T-helper 1 cell treated with Interleukin-12 subunit alpha and Interleukin-12 subunit beta and Interleukin-4 antibody, amounts not matched to agents 30 μg/mL and 1 μg/mL, for 36 hours (primary cell): ENCODE results near the gene CAVIN4.

Source experiments
- H3K27ac Mint-ChIP-seq: one replicate; pipeline ENCODE4 v1.8.0; 2021; ENCODE audit warnings: mild to moderate bottlenecking, mixed read lengths
- H3K27me3 Mint-ChIP-seq: one replicate; pipeline ENCODE4 v1.8.0; 2021; ENCODE audit warnings: low read depth, mixed read lengths
- H3K36me3 Mint-ChIP-seq: one replicate; pipeline ENCODE4 v1.8.0; 2021; ENCODE audit warnings: low read depth, mixed read lengths
- H3K4me1 Mint-ChIP-seq: one replicate; pipeline ENCODE4 v1.8.0; 2021; ENCODE audit warnings: low read depth, mixed read lengths
- H3K4me3 Mint-ChIP-seq: one replicate; pipeline ENCODE4 v1.8.0; 2021; ENCODE audit warnings: mild to moderate bottlenecking, moderate library complexity, mixed read lengths
- H3K9me3 Mint-ChIP-seq: one replicate; pipeline ENCODE4 v1.8.0; 2021; ENCODE audit warnings: mixed read lengths

Gene CAVIN4

GRCh38 chr9:100581081-100581480, 3.2 kb downstream of the CAVIN4 start:
- H3K27me3 Mint-ChIP-seq: peaks cover 6% of the 10 kb centered on the region

GRCh38 chr9:100581661-100582060, 3.8 kb downstream of the CAVIN4 start:
- Mint-ChIP-seq H3K27me3 (peaks cover 6% of the 10 kb centered on the region), H3K36me3 (no peaks in the 10 kb centered on the region), H3K4me3 (no peak overlapping the region), H3K9me3 (no peaks in the 10 kb centered on the region), H3K27ac (no peak overlapping the region), H3K4me1 (no peaks in the 10 kb centered on the region)

More at GRCh38 chr9:100581081-100581480, 3.2 kb downstream of the CAVIN4 start:
- H3K4me1 Mint-ChIP-seq: no peaks in the 10 kb centered on the region
- no peaks in the 10 kb centered on the region for H3K36me3 Mint-ChIP-seq
- H3K9me3 Mint-ChIP-seq: no peaks in the 10 kb centered on the region
- no peak overlapping the region for H3K4me3 Mint-ChIP-seq
- no peak overlapping the region for H3K27ac Mint-ChIP-seq

- Mint-ChIP-seq H3K4me3 (no peak overlapping the region), H3K27me3 (peaks cover 6% of the 10 kb centered on the region), H3K4me1 (no peaks in the 10 kb centered on the region), H3K27ac (no peak overlapping the region), H3K9me3 (no peaks in the 10 kb centered on the region), H3K36me3 (no peaks in the 10 kb centered on the region)
Measured at GRCh38 chr9:100583014-100583802, 5.3 kb downstream of the CAVIN4 start.

- H3K9me3 Mint-ChIP-seq: no peaks in the 10 kb centered on the region
- no peaks in the 10 kb centered on the region for H3K36me3 Mint-ChIP-seq
- peaks cover 6% of the 10 kb centered on the region for H3K27me3 Mint-ChIP-seq
- H3K4me1 Mint-ChIP-seq: no peaks in the 10 kb centered on the region
- H3K27ac Mint-ChIP-seq: no peak overlapping the region
- no peak overlapping the region for H3K4me3 Mint-ChIP-seq
Measured at GRCh38 chr9:100584951-100585350, 7.1 kb downstream of the CAVIN4 start.

GRCh38 chr9:100586093-100586492, 8.2 kb downstream of the CAVIN4 start:
- H3K9me3 Mint-ChIP-seq: no peaks in the 10 kb centered on the region
- H3K4me1 Mint-ChIP-seq: no peaks in the 10 kb centered on the region
- H3K4me3 Mint-ChIP-seq: no peak overlapping the region
- peaks cover 6% of the 10 kb centered on the region for H3K27me3 Mint-ChIP-seq
- no peak overlapping the region for H3K27ac Mint-ChIP-seq
- H3K36me3 Mint-ChIP-seq: no peaks in the 10 kb centered on the region

- H3K4me3 Mint-ChIP-seq: no peak overlapping the region
- H3K27me3 Mint-ChIP-seq: peaks cover 2% of the 10 kb centered on the region
- H3K9me3 Mint-ChIP-seq: no peaks in the 10 kb centered on the region
- no peaks in the 10 kb centered on the region for H3K36me3 Mint-ChIP-seq
- no peak overlapping the region for H3K27ac Mint-ChIP-seq
- no peaks in the 10 kb centered on the region for H3K4me1 Mint-ChIP-seq
Measured at GRCh38 chr9:100587375-100587774, 9.5 kb downstream of the CAVIN4 start.

- Mint-ChIP-seq H3K36me3 (no peaks in the 10 kb centered on the region), H3K4me1 (no peaks in the 10 kb centered on the region), H3K27ac (no peak overlapping the region), H3K4me3 (no peak overlapping the region), H3K27me3 (no peaks in the 10 kb centered on the region), H3K9me3 (no peaks in the 10 kb centered on the region)
Measured at GRCh38 chr9:100589582-100589981, 11.7 kb downstream of the CAVIN4 start.

- H3K4me3 Mint-ChIP-seq: no peak overlapping the region
- no peaks in the 10 kb centered on the region for H3K9me3 Mint-ChIP-seq
- no peak overlapping the region for H3K27ac Mint-ChIP-seq
- no peaks in the 10 kb centered on the region for H3K36me3 Mint-ChIP-seq
- no peaks in the 10 kb centered on the region for H3K27me3 Mint-ChIP-seq
- no peaks in the 10 kb centered on the region for H3K4me1 Mint-ChIP-seq
Measured at GRCh38 chr9:100590481-100590880, 12.6 kb downstream of the CAVIN4 start.

- Mint-ChIP-seq H3K4me1 (no peaks in the 10 kb centered on the region), H3K27ac (no peak overlapping the region), H3K9me3 (no peaks in the 10 kb centered on the region), H3K27me3 (peaks cover 3% of the 10 kb centered on the region), H3K36me3 (no peaks in the 10 kb centered on the region), H3K4me3 (no peak overlapping the region)
Measured at GRCh38 chr9:100591139-100591538, 13.3 kb downstream of the CAVIN4 start.

- Mint-ChIP-seq H3K4me3 (no peak overlapping the region), H3K36me3 (no peaks in the 10 kb centered on the region), H3K9me3 (no peaks in the 10 kb centered on the region), H3K4me1 (no peaks in the 10 kb centered on the region), H3K27me3 (peaks cover 7% of the 10 kb centered on the region), H3K27ac (no peak overlapping the region)
Measured at GRCh38 chr9:100591639-100592412, 13.9 kb downstream of the CAVIN4 start.

- H3K27me3 Mint-ChIP-seq: peaks cover 17% of the 10 kb centered on the region
- H3K4me3 Mint-ChIP-seq: no peak overlapping the region
- no peaks in the 10 kb centered on the region for H3K9me3 Mint-ChIP-seq
- H3K27ac Mint-ChIP-seq: no peak overlapping the region
- peaks cover 10% of the 10 kb centered on the region for H3K4me1 Mint-ChIP-seq
- H3K36me3 Mint-ChIP-seq: no peaks in the 10 kb centered on the region
Measured at GRCh38 chr9:100595391-100596199, 17.7 kb downstream of the CAVIN4 start.

GRCh38 chr9:100597236-100597635, 19.4 kb downstream of the CAVIN4 start:
- Mint-ChIP-seq H3K36me3 (no peaks in the 10 kb centered on the region), H3K4me3 (no peak overlapping the region), H3K27ac (no peak overlapping the region), H3K4me1 (peaks cover 10% of the 10 kb centered on the region), H3K27me3 (peaks cover 17% of the 10 kb centered on the region), H3K9me3 (no peaks in the 10 kb centered on the region)

- peaks cover 10% of the 10 kb centered on the region for H3K4me1 Mint-ChIP-seq
- H3K36me3 Mint-ChIP-seq: no peaks in the 10 kb centered on the region
- peak overlapping the region; percentile 77 for H3K4me3 Mint-ChIP-seq
- no peaks in the 10 kb centered on the region for H3K9me3 Mint-ChIP-seq
- no peak overlapping the region for H3K27ac Mint-ChIP-seq
- peaks cover 17% of the 10 kb centered on the region for H3K27me3 Mint-ChIP-seq
Measured at GRCh38 chr9:100598641-100599145, 20.8 kb downstream of the CAVIN4 start.

- Mint-ChIP-seq H3K4me1 (peaks cover 10% of the 10 kb centered on the region), H3K4me3 (no peak overlapping the region), H3K27ac (no peak overlapping the region), H3K27me3 (peaks cover 17% of the 10 kb centered on the region), H3K36me3 (no peaks in the 10 kb centered on the region), H3K9me3 (no peaks in the 10 kb centered on the region)
Measured at GRCh38 chr9:100600521-100601079, 22.7 kb downstream of the CAVIN4 start.
